AG09319 (cell line): Measurements from ENCODE around the gene STK17A.

Experiments
- DNase-seq: peaks from one replicate; pipeline ENCODE4 v3.0.0-alpha.2; 2010; ENCODE audit warnings: low read depth; ENCODE audit errors: extremely low read depth
- CTCF ChIP-seq: IDR thresholded peaks from 2 replicates; pipeline ENCODE4 v1.5.1; 2011; ENCODE audit warnings: low read depth, mild to moderate bottlenecking, inconsistent platforms, low read length, moderate library complexity

STK17A gene

GRCh38 chr7:43645699-43646226, 62.9 kb downstream of the STK17A start:
- DNase-seq, result no peak
- TF ChIP-seq CTCF, result no peak

DNA sequence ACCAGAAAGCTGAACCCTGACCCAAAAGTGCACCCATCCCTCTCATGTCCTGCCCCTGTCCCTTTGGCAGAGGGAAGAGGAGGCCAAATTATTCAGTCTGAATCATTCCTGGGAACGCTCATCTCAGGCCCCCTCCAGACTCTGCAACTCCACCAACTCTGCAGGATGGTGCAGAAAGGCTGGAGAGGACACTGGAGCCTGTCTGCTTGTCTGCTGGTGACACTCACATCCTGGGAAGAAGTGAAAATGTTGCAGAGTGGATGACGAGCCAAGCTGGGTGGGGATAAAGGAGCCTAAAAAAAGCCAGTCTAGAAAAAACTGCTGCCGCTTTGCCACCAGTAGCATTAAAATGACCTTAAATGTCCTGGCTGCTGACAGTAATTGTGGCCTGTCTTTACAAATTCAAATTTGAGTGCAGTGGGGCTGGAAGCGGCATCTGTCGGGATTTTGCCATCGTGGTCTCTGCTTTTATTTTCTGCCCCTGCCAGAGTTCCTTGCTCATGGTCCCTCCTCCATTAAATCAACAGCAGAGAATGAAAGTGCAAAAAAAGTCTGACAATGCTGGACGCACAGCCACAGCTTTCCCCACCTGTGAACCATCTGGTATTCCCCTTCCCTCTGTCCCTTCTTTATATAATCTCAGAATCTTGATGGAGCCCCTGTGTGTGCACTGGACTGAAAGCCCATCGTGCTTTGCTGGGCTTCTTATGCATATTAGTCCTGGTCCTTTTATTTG, 63.9 kb downstream of the STK17A start:
- DNase-seq, result no peak
- no peak for TF ChIP-seq CTCF

DNA sequence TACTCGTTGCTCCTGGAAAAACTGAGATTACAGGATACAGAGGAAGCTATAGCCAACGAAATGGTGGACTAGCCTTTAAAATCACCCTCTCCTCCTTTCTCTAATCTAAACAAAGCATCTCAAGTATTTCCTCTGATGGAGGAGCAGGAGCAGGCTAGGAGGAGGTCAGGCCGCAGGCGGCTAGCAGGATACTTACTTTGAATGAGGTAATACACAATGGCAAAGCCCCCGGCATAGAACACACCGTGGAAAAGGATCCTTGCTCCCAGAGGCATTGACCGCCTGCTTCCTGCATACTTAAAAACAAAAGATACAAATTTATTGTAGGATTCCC, 64.4 kb downstream of the STK17A start:
- no peak for TF ChIP-seq CTCF
- no peak for DNase-seq

DNA sequence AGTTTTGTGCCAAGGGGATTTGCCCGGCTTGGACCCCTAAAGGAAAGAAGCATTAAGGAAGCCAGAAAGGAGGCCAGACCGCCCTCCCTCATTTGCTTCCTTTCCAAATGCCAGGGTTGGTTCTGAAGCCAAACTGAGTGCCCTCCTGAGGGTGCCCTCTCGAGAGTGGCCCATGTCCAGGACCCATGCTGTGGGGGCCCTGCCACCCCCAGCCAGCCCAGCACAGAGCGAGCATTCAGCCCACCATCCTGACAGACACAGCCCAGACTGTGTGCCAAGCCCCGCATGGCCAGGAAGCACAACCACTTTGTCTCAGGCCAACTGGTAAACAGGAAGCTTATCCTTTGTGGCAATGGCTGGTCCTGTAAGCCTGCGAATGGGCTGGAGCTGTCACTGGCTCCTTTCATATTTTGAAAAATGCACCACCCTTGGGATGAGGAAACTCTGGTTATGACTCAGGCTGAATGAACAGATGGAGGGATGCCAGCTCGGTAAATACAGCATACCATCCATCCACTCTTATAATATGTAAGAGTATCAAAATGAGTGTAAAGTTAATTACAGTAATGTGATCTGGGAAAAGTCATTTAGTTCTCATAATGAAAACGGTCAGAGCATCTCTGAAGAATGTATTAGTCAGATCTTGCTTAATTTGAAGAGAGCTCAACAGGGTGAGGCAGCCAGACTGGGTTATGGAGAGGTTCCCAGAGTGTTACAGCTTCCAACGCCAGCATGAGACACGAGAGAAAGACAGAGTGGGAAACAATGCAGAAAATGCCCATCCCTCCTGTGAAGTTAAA, 65.0 kb downstream of the STK17A start:
- DNase-seq, result peak; percentile 100
- TF ChIP-seq CTCF, result no peak

GRCh38 chr7:43648473-43649406, 65.8 kb downstream of the STK17A start:
- TF ChIP-seq CTCF, result no peak
- DNase-seq, result peak; percentile 65

DNA sequence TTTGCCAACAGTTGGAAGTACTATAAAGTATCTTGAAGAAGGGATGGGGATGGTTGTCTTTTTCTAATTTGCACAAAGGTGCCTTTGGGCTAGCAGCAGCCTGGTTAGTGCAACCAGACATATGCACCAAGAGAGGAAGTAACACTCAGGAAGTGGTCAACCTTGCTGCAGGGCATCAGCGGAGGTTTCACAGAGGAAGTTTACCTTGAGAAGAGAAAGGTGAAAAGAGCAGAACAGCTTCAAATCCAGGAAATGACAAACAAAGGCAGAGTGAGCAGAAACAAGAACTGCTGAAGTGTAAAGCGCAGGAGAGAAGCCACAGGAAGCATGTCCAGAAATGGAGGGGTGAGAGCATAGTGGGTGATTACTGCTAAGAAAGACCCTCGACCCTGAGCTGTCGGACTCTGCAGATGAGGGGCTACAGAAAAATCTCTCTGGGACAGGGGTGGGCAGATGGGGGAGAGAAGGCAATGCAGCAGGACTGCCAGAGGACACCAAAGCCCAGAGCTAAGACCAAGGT, 66.9 kb downstream of the STK17A start:
- no peak for TF ChIP-seq CTCF
- DNase-seq, result no peak
